Ecto neural progenitor cell (in vitro differentiated cells): ENCODE results near the gene CASZ1.

ENCODE experiments used
- DNase-seq: peaks from one replicate; pipeline ENCODE4 v3.0.0-alpha.2; 2018; ENCODE audit warnings: low spot score

Gene CASZ1

DNA sequence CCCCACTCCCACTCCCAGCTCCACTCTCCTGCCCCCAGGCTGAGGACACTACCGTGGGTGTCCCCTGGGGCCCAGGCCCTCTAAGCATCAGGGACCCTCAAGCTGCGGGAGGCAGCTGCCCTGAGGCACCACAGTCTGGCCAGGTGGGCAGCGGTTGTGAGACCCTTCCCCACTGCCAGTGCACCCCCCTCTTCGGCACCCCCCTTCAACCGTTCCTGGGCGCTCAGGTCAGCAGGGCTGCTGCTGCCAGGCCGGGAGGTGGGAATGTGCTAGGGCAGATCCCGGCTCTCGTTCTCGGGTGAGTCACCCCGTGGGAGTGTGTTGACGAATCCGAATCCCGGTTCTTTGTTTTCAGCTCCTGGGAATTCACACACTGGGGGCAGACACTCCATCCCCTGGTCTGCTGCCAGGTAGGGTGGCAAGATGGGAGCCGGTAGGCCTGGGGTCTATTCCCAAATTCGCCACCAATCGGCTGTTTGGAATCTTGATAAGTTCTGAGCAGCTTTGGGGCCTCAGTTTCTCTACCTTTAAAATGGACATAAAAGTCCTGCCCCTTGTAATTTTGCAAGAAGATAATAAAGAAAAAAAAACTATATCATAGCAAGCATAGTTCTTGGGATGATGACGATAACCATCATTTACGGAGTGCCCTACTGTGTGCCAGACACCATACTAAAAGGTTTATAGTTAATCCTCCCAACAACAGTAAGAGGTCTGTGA, 28.5 kb upstream of the CASZ1 start:
- peak; percentile 49 for DNase-seq

DNA sequence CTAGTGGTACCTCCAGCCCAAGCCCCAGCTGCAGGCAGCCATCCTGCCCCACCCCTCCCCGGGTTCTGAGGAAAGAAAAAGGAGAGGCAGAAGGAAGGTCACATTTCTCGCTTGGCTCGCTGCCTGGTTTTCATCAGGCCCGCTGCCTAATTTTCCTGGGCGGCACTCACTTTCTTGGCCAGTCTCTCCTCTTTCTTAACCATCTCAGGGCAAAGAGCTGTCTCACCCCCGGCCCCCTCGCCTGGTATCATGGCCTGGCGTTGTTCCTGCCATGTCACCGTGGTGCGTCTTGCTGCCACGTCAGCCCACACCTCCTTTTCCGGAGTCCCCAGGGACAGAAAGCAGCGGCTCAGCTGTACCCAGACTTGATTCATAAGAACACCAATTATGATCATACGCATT, 26.6 kb upstream of the CASZ1 start:
- no peak for DNase-seq

DNA sequence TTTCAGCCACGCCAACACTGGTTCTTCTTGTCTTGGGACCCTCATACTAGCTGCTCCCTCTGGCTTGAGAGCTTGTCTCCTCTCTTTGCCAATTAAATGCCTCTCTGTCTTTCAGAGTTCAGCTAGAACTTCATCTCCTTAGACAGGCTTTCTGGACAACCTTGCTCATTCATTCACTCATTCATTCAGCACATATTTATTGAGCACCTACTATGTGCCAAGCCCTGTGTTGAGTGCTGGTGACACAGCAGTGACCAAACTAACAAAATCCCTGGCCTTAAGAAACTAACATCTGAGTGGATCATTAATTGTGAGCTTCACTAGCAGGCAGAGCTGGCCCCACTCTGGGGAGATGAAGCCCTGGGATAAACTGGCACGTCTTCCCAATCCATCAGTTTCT, 24.9 kb upstream of the CASZ1 start:
- DNase-seq: no peak

DNA sequence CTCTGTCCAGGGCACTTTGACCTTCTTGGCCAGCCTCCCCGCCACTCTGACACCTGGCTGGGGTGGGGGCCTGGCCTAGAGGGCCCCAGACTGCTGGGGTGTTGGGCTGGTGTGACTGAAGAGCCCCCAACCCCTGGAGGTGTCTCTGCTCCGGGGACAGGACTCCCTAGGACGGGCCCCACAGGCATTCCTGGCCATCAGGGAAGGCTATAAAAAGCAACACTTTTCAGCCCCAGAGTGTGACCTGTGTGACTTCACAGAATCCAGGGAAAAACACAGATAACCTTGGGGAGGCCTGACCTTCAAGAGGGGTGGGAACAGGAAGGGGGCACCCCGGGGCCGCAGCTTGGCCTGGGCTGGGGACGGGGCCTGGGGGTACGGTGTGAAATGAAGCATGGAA, 24.0 kb upstream of the CASZ1 start:
- DNase-seq: no peak

DNA sequence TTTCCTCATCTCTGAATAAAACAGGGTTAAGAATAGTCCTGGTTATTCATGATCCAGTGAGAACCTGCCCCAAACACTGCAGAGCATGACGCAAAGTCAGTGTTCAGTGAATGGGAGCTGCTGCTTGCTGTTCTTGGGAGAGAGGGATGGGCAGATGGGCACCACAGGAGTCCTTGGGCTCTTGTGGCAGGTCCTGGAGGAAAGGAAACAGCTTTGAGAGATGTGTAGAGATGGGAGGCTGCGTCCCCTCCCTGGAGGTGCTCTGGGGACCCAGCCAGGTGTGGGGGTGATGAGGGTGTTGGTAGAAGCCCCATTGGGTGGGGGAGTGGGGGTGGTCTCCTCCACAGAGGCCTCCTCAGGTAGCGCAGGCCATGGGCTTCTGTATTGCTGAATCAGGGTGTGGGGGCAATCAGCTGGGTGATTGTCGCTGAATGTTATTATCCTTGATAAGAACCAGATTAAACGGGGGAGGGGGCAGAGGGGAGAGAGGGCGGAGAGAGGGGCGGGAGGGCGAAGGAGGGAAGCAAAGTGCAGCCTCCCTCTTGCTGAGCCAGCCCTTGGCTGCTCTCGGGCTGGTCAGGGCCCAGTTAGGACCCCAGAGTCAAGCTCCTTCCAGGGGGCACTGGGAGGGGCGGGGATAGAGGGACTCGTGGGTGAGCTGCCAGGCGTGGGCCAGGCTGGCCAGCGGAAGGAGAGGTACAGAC, 22.9 kb upstream of the CASZ1 start:
- no peak for DNase-seq

DNA sequence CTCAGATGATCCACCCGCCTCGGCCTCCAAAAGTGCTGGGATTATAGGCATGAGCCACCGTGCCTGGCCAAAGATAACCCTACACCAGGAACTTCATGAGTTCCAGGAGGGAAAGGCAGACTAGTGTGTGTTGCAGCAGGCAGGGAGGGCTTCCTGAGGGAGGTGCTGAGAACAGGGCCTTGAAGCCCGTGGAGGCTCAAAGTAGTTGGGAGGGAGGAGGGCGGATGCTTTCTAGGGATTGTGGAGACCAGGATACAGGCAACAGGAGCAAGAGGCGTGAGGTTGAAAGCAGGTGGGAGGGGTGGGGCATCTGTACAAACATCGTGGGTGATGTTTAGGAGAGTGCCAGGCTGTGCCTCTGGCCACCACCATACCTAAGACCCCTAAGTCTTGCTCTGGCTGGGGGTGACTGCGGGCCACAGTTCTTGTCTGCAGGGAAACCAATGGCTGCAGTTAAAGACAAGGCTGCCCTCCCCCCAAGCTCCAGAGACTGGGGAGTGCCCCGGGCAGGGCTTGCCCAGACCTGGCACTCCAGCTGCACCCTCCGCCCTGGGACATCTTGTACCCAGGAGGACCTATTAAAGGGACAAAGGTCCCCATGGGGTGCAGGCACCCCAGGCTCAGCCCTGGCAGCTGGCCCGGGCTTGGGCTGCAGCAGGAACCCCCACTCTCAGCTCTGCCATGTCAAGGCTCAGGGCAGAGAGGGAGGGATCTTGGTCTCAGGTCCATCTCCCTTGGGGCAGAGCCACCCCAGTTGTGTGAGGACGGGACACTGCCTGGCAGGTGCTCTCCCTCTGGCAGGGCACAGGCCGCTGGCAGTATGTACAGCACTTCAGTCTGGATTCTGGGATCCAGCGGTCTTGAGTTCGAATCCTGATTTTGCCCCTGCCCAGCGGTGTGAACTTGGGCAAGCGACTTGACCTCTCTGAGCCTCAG, 22.1 kb upstream of the CASZ1 start:
- no peak for DNase-seq

DNA sequence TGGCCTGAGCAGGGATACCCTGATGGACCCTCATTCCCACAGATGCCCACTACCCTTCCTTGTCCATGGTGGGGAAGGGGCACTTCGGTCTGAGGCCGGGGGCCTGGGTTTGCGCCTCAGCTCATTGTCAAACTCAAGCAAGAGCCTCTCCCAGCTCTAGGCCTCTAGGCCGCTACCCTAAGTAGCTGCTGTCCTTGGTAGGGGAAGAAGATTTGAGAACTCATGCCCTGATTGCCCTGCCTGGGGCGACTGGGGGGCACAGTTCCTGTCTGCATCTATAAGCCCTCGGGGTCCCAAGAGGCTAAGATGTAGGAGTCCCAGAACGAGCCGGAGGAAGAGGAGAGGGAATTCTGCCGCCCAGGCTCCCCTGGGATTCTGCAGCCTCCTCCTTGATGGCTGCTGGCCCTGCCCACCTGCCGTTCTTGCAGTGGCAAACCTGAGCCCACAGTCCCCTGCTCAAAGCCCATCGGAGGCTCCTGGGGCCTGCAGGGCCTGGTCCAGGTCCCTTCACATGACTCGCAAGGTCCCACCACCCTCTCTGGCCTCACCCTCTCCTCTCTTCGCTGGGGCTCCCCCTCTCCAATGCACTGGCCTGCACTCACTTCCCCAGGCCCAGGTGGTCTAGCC, 20.4 kb upstream of the CASZ1 start:
- DNase-seq: no peak

DNA sequence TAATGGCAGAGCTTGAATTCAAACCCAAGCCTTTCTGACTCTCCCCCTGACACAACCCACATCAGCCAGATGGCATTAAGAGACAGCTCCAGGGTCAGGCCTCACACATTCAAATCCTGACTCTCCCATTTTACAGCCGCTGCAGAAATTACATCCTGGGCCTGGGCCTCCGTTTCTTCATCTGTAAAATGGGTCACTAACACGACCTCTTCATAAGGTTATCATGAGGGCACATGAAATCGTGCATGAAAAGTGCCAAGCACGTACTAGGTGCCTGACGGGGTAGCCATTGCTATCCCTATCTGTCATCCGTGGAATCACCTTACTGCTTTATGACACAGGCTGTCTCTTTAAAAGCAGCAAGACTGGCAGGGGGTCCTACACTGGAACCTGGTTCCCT, 19.8 kb upstream of the CASZ1 start:
- DNase-seq: no peak

DNA sequence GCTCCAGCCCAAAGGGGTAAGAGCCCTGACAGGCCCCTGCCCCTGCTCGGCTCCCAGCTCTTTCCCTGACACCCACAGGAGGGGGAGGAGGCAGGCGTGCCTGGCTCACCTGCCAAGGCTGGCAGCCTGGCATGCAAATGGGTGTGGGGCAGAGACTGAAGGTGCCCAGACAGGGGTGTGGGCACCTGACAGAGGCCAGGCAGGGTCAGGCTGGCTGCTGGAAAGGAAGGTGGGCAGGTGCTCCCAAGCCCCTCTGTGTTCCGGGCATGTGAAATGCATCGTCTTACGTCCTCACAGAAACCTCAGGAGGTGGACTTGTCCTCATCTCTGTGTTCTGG, 19.4 kb upstream of the CASZ1 start:
- DNase-seq: no peak

DNA sequence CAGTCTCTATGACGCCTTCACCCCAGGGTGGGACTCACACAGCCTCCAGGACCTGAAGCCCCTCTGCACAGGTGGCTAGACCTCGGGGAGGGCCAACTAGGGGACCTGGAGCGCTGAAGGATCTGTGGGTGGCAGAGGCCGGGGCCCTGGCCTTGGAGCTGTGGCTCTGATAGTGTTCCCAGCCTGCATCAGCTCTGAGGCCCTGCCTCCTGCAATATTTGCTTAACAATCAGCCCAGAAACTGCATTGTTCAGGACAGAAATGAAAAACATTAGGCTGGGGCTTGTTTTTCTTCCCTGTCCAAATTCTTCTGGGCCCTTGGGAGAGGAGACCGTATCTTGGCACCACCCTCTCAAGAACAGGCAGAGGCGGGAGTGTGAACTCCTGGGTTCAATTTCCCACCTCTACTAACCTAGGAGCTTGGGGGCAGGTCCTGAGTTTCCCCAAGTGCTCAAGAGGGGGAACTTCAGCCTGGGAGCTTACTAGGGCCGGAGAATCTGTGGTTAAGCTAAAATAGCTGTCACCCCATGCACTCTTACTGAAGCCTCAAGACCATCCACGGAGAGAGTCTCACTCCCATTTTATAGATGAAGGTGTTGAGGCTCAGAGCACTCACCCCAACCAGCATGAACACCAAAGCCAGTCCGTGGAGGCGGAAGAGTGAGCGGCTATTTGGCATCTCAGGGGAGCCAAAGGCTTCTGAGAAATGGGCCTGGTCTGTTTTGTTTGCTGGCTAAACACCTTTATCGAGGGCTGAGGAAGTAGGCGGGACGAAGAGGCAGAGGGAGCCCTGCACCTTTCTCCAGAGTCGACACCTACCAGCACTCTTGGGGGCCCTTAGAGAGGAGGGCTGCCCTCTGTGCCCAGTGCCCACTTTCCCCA, 18.8 kb upstream of the CASZ1 start:
- DNase-seq: no peak

DNA sequence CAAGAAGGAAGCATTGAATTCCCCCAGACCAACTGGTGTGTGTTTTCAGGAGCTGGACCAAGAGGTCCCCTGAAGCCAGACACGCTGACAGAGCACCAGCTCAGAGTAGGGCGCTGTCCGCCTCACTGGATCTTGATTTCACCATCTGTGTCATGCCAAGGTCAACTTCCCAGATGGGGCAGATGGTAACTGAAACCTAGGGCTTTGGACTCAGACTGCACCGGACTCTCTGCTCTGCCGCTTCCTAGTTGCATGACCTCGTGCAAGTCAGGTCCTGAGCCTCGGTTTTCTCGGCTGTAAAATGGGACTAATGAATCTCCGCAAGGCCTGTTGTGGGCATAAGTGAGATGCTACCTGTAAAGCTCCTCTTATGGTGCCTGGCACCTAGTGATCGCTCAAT, 17.9 kb upstream of the CASZ1 start:
- no peak for DNase-seq

DNA sequence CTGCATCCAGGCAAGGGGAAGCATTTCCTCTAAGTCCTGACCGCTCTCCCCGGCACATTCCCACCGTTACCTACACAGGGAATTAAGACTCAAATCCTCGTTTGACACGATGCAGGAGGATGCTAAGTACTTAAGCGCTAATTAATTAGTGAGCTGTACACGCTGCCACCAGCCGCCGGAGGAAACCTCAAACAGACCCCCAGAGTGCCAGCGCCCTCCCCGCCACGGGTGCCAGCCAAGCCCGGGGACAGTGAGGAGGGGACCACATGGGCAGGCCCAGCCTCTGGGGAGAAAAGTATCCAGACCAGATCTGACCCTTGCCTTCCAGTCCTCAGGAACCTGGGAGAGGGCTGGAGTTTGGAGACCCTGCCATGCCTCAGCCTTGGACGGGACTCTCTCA, 17.4 kb upstream of the CASZ1 start:
- no peak for DNase-seq

DNA sequence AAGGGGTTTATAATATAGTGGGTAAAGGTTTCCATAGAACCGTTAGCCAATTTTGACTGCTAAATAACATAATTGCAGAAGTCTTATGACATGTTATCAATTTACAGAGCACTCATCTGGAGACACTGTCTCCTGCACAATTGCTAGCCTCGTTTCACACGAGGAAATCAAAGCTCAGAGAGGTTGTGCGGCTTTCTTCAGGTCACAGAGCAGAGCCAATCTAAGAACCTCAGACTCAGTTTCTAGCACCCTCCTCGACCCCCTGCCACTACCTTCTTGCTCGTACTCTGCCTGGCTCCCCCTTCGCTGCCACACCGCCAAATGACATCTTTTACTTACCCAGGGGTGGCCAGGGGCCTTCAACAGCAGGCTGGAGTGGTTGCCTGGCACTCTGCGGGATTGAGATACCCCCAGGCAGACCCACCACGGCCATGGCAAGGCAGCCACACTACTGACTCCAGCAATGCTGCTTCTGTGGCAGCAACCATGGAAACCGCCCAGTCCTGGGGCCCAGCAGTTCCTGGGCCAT, 16.0 kb upstream of the CASZ1 start:
- DNase-seq: no peak

DNA sequence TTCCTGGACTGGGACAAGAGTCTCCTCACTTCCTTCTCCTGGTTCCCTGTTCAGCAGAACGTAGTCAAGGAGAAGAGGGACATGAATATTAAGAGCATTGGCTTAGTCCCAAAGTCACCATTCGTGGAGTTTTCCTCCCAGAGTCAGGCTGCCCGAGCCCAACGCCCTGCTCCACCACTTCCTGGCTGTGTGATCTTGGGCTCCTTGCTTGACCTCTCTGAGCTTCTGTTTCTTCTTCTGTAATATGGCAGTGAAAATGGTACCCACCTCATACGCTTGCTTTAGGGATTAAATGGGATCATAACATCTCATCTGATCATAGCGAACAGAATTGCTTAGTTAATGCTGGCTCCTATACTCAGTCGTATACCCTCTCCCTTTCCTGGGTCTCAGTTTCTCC, 12.0 kb upstream of the CASZ1 start:
- no peak for DNase-seq

DNA sequence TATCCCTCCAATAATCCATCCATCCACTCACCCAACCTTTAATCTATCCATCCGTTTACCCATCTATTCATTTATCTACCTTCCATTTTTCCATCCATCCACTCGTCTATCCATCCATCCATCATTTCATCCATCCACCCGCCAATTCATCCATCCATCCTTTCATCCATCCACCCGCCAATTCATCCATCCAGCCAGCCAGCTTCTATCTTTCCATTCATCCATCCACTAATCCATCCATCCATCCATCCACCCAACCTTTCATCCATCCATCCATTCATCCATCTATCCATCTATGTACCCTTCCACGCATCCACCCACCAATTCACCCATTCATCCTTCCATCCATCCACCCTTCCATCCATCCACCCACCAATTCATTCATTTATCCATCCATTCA, 10.5 kb upstream of the CASZ1 start:
- no peak for DNase-seq

DNA sequence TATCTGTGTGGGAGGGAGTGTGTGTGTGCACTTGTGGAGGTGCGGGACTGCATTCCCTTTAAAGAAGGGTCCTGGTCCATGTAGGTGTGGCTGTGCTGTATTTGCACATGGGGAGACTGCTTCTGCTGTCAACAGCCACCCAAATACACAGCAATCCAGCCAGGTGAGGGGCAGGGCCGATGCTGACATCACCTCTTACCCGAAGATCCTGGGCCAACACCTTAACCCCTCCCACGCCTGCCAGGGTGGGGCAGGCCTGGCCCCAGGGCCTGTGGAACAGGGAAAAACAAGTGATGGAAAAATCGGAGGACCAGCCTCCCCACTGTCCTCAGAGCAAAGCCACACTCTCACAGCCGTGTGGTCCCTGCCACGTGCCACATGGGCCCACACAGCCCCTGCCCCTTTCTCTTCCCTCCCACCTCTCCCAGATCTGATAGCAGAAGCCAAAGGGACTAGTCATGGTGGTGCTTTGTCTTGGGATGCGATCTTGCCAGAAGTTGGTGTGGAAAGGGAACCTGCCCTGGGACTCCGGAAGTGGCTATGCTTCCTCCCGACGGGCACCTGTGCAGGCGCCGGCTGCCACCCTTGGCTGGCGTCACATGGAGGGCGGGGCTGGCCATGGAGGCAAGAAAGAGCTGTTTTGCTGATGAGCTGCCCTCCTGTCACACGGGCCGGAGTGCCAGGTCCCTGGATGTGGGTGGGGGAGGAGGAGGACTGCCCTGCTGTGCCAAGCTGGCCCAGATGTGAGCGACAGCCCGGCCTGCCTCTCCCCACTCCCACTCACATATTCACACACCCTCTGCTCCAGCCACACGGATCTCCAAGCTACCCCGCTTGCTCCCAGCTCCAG, 7.8 kb upstream of the CASZ1 start:
- no peak for DNase-seq

DNA sequence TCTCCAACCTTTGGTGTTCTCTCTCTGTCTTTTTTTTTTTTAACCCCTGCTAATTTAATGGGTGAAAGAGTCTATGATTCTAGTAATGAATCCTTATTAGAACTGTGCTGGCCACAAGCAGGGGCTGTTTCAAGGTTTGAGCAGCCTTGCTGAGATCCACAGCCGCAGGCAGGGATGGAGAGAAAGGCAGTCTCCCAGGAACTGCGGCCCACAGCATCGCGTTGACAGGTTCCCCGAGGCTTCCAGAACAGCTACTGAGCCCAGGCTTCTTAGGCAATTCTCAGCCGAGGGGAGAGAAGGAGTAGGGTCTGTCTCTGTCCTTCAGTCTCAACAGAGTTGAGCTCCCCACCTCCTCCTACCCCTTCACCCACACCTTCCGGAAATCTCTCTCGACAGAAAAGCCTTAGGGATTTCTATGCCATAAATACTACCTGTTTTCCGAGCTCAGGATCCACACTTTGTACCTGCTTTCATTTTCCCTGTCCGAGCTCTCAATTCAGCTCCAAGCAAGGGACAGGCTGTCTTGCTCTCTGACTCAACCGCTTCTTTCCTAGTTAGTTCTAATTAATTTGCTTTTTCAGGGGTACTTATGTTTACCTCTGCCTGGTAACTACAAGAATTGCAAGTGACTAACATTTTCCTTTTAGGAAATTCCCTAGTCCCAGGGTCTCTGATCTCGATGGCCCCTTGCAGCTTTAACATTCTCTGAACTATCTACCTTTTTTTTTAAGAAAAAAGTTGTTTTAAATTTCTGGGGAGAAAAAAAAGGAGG, 6.7 kb upstream of the CASZ1 start:
- DNase-seq: no peak

DNA sequence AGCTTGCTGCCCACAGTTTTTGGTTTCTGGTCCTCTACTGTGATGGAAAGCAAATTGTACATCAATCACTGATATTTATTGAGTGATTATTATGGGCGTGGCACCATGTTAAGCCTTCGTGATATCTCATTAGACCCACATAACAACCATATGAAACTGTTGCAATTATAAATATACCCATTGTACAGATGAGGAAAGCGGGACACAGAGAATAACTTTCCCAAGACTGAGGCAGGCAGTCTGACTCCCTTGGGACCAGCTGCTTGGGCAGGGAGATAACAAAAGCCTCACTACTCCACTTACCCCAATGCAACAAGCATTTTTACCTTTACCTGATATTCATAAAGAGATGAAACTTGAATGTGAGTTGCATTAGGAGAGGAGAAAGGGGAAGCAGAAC, 4.3 kb upstream of the CASZ1 start:
- no peak for DNase-seq

DNA sequence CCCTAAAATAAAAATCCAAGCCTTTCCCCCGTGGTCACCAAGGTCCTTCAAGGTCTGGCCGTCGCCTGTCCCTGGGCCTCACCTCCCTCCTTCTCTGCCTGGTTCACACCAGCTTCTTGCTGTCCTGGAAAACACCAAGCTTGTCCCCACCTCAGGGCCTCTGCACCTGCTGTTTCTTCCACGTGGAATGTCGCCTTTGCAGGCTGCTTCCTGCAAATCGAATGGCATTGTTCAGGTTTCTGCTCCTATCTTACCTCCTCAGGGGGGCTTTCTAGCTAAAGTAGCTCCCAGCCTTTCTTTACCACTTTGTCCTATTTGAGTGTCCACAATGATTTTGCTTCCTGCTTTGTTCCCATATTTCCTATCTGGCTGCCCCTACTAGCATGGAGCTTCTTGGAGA, 3.3 kb upstream of the CASZ1 start:
- DNase-seq: no peak
